ENCODE results near the gene DCP1B.

Gene DCP1B

GRCh38 chr12:1896964-1897363, 107.3 kb downstream of the DCP1B start:
- DNase-seq (ENCODE audit: low spot score): no peak

All from cerebellar cortex (tissue), 1 donor.